ENCODE data around the gene PSMB3.

The PSMB3 gene

GRCh38 chr17:38710604-38710962 is 42.0 kb upstream of the PSMB3 start:
- TF ChIP-seq GATA2 (IDR thresholded peaks at IDR 0.05; ENCODE audit: low read depth, low read length) (no peak), GATA3 (IDR thresholded peaks at IDR 0.05; ENCODE audit: low read depth, low read length) (no peak)

DNA sequence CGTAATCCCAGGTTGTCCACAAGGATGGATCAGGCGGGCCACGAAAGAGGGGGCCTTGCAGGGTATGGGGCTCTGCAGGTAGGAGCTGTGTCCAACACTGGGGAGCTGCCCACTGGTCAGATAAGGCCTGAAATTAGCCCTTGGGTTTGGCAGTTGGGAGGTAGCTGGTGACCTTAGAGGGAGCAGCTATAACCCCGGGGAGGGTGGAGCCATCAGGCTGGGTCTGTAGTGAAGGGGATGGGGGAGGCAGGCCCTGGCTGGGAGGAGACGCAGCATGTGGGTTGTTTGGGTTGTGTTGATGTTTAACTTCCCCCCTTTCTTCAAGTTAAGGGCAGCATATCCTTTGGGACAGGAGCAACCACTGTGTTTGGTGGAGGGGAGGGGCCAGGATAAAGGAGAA is 41.6 kb upstream of the PSMB3 start:
- TF ChIP-seq GATA2 (IDR thresholded peaks at IDR 0.05; ENCODE audit: low read depth, low read length) (no peak), GATA3 (IDR thresholded peaks at IDR 0.05; ENCODE audit: low read depth, low read length) (no peak)

DNA sequence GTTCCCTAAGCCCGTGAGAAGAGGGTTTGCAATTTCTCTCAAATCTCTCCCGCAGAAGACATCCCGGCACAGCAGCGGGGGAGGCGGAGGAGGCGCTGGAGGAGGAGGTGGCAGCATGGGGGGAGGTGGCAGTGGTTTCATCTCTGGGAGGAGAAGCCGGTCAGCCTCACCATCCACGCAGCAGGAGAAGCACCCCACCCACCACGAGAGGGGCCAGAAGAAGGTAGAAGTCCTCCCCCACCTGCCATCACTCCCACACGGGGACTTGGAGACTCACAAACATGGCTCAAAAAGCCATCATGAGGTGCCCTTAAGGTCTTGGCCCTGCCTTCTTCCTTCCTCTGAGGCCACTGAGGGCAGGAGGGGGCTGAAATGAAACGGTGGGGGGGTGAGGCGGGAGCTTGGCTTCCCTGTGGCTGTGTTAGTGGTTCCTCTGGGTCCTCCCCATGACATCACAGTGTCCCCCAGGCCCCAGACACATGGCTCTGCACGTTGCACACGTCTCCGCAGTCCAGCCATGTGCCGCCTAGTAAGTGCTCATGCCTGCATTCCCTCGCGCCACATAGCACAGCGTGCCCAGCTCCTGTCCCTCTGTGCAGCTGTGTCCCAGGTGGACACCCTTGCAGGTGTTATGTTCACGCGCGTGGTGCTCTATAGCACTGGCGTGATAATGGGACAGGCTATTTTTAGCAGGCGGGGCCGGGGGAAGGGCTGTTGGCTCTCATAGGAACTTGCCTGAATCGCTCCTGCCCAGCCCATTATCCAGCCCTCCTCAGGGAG is 40.6 kb upstream of the PSMB3 start:
- TF ChIP-seq GATA2 (IDR thresholded peaks at IDR 0.05; ENCODE audit: low read depth, low read length) (no peak), GATA3 (IDR thresholded peaks at IDR 0.05; ENCODE audit: low read depth, low read length) (no peak)

GRCh38 chr17:38712593-38712992 is 39.9 kb upstream of the PSMB3 start:
- TF ChIP-seq GATA3 (IDR thresholded peaks at IDR 0.05; ENCODE audit: low read depth, low read length) (no peak), GATA2 (IDR thresholded peaks at IDR 0.05; ENCODE audit: low read depth, low read length) (no peak)

DNA sequence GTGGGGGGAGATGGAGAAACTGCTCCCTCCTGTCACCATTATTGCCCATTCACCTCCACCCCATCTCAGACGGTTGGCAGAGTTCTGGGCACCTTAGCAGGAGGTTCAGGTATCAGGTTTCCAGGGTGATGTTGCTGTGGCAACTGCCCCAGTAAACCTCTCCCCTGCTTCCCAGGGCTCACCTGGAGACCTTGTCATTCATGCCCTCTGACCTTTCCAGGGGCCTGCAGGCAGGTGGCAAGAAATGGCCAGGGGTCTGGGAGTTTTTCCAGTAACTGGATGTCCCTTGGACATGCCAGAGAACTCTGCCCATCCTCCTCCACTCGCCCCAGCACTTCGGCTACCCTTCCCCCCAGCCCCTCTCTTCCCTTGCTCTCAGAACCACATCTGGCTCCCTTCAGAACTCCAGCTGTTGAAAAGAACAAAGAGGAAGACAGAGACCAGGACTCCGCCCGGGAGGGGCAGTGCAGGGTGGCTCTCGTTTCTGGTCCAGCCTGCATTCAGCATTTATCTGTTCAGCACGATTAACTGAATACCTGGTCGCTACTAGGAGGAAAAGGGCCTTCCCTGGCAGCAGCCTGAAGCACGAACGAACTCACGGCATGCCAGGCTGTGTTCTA is 39.0 kb upstream of the PSMB3 start:
- TF ChIP-seq GATA3 (IDR thresholded peaks at IDR 0.05; ENCODE audit: low read depth, low read length), result no peak
- no peak for TF ChIP-seq GATA2 (IDR thresholded peaks at IDR 0.05; ENCODE audit: low read depth, low read length)

- TF ChIP-seq GATA3 (IDR thresholded peaks at IDR 0.05; ENCODE audit: low read depth, low read length) (no peak), GATA2 (IDR thresholded peaks at IDR 0.05; ENCODE audit: low read depth, low read length) (no peak)
Observed at GRCh38 chr17:38715216-38715943, 37.2 kb upstream of the PSMB3 start.

DNA sequence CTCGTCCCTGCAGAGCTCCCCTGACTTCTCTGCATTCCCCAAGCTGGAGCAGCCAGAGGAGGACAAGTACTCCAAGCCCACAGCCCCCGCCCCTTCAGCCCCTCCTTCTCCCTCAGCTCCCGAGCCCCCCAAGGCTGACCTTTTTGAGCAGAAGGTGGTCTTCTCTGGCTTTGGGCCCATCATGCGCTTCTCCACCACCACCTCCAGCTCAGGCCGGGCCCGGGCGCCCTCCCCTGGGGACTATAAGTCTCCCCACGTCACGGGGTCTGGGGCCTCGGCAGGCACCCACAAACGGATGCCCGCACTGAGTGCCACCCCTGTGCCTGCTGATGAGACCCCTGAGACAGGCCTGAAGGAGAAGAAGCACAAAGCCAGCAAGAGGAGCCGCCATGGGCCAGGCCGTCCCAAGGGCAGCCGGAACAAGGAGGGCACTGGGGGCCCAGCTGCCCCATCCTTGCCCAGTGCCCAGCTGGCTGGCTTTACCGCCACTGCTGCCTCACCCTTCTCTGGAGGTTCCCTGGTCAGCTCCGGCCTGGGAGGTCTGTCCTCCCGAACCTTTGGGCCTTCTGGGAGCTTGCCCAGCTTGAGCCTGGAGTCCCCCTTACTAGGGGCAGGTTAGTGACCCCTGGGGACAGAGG is 36.1 kb upstream of the PSMB3 start:
- TF ChIP-seq GATA2 (IDR thresholded peaks at IDR 0.05; ENCODE audit: low read depth, low read length) (no peak), GATA3 (IDR thresholded peaks at IDR 0.05; ENCODE audit: low read depth, low read length) (no peak)

DNA sequence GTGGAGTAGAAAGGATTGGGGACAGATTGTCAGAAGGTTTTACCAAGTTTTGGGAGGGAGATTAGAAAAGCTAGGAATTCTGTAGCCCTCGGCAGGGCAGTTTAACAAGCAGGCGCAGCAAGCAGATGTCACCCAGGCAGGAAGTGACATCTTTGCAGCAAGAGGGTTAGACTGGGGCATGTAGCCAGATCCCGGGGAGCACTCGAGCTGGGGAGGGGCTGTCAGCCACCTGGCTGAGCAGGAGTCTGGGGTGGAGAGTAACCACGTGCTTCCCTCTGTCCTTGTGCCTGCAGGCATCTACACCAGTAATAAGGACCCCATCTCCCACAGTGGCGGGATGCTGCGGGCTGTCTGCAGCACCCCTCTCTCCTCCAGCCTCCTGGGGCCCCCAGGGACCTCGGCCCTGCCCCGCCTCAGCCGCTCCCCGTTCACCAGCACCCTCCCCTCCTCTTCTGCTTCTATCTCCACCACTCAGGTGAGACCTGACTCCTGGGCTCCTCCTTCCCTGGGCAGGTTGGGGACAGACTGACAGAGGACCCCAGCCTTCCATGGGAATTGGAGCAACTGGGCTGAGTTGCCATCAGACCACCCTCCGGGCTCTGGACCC is 35.3 kb upstream of the PSMB3 start:
- TF ChIP-seq GATA3 (IDR thresholded peaks at IDR 0.05; ENCODE audit: low read depth, low read length), result no peak
- TF ChIP-seq GATA2 (IDR thresholded peaks at IDR 0.05; ENCODE audit: low read depth, low read length), result no peak

GRCh38 chr17:38719289-38719942 is 33.1 kb upstream of the PSMB3 start:
- TF ChIP-seq GATA2 (IDR thresholded peaks at IDR 0.05; ENCODE audit: low read depth, low read length) (no peak), GATA3 (IDR thresholded peaks at IDR 0.05; ENCODE audit: low read depth, low read length) (no peak)

DNA sequence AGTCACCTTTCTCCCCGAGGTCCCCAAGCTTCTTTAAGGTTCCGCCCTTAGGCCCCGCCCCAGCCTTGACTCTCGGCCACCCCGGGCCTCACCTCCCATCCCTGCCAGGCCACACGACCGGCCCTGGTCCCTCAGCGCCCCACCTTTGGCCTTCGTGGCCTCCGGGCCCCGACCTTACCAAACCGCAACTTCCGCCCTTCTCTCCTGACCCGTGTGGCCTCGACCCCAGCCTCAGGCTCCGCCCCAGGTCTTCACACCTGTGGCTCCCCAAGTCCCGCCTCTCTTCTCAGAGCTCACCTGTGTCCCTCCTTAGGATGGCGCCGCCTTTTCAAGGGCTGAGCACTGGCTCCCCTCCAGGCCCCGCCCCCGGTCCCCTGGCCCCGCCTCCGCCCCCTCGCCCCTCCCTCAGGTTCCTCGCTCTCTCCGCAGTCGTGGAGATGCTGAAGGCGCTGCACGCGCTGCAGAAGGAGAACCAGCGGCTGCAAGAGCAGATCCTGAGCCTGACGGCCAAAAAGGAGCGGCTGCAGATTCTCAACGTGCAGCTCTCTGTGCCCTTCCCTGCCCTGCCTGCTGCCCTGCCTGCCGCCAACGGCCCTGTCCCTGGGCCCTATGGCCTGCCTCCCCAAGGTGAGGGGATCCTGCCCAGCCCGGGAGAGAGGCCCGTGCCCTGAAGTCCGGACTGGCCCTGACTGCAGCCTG is 32.4 kb upstream of the PSMB3 start:
- no peak for TF ChIP-seq GATA3 (IDR thresholded peaks at IDR 0.05; ENCODE audit: low read depth, low read length)
- no peak for TF ChIP-seq GATA2 (IDR thresholded peaks at IDR 0.05; ENCODE audit: low read depth, low read length)

DNA sequence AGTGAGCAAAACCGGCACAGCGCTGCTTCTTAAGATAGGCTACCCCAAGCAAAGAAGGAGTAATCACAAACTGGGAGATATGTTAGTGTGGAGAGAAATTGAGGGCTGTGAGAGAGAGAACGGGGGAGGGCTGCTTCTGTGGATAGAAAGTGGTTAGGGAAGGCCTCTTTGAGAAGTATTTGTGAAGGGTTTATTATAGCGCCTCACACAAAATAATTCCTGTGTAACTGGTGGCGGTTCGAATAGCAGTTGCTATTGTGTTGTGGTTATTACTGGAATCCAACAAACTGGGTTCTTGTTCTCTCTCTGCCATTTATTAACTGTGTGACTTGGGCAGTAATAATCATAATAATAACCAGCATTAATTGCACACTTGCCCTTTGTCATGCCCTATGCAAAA is 31.6 kb upstream of the PSMB3 start:
- TF ChIP-seq GATA2 (IDR thresholded peaks at IDR 0.05; ENCODE audit: low read depth, low read length) (no peak), GATA3 (IDR thresholded peaks at IDR 0.05; ENCODE audit: low read depth, low read length) (no peak)

DNA sequence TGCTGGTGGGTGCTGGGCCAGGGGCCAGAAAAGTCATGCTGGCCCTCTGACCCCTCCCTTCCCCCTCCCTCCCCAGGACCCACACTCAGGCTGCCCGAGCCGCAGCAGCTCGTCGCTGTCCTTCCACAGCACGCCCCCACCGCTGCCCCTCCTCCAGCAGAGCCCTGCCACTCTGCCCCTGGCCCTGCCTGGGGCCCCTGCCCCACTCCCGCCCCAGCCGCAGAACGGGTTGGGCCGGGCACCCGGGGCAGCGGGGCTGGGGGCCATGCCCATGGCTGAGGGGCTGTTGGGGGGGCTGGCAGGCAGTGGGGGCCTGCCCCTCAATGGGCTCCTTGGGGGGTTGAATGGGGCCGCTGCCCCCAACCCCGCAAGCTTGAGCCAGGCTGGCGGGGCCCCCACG is 30.7 kb upstream of the PSMB3 start:
- no peak for TF ChIP-seq GATA2 (IDR thresholded peaks at IDR 0.05; ENCODE audit: low read depth, low read length)

- TF ChIP-seq GATA3 (IDR thresholded peaks at IDR 0.05; ENCODE audit: low read depth, low read length), result no peak
- no peak for TF ChIP-seq GATA2 (IDR thresholded peaks at IDR 0.05; ENCODE audit: low read depth, low read length)
Observed at GRCh38 chr17:38724337-38724988, 28.1 kb upstream of the PSMB3 start.
